LHCN-M2 (cell line): ENCODE data around the gene HSPBAP1. TPM values are rescaled to one million over a fixed set of nuclear protein-coding genes. Genes with fewer than 3 reads are reported as not detected.
A peak's percentile ranks its signal among the peaks of the same experiment; 100 is the strongest.
"Not testable (repeated sequence)": the region's sequence is repeated elsewhere in the genome, so short reads cannot be mapped to it uniquely, and the experiment has no call there.

ENCODE experiments used
- DNase-seq: peaks from one replicate; pipeline ENCODE4 v3.0.0-alpha.2; 2012; ENCODE audit warnings: low read depth
- total RNA-seq: library from RNA; depleted of rRNA; stranded (reverse); fragments of >200 nt; gene quantifications from 2 replicates; pipeline ENCODE4 v1.2.3, GENCODE V29; 2014

The HSPBAP1 gene
- total RNA-seq, 1 experiment from 2014 or later = 7.1 TPM

GRCh38 chr3:122786066-122786465, 7.6 kb downstream of the HSPBAP1 start:
- DNase-seq = peak; percentile 60

DNA sequence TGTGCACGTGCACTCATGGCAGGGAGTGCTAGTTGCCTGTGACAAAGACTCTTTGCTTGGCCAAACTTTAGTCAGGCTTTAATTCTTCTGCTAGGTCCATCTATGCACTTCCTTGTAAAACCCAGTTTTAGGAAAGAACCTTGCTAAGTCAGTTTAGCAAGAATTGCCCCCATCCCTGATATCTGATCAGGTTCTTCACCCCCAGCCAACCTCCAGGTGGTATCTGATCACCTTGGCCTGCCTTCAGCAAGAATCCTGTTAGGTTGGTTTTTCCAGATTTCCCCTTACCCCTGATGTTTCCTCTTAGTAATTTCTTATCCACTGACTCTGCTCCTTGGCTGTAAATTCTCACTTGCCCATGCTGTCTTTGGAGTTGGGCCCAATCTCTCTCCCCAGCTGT, 8.4 kb downstream of the HSPBAP1 start:
- DNase-seq = no peak

DNA sequence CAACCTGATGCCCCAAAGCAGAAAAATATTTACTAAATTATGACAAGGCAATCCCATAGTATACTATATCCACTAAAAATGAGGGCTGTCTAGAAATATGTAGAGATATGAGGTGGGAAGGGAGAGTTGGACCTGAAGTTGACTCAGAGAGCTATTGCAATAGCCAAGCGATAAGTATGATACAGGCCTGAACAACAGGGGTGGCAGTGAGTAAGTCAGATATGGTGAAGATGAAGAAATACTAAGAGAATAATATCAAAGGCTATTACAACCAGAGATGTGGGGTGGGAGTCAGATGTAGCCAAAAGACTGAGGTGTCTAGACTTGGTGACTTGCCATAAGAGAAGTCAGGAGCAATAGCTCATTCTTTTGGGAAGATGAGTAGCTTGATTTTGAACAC, 9.2 kb downstream of the HSPBAP1 start:
- DNase-seq = peak; percentile 29

- DNase-seq = no peak
These were observed 10.8 kb downstream of the HSPBAP1 start for GRCh38 chr3:122782804-122783203.

DNA sequence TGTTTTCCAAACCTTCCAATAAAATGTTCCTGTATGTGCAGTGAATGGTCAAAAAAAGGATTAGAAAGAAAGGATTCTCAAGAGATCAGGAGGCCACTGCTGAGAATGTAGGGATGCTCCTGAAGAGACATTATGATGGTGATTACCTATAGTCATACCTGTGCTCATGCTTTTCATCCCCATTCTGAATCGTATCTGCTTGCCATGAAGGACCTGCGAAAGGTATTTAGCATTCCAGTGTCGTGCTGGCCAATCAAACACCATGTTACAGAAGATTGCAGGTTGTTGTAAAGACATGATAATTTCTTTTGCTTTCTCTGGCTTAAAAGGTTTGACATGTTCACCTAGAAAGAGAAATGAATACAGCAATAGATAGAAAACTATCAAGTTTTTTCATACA, 16.1 kb downstream of the HSPBAP1 start:
- DNase-seq = no peak

DNA sequence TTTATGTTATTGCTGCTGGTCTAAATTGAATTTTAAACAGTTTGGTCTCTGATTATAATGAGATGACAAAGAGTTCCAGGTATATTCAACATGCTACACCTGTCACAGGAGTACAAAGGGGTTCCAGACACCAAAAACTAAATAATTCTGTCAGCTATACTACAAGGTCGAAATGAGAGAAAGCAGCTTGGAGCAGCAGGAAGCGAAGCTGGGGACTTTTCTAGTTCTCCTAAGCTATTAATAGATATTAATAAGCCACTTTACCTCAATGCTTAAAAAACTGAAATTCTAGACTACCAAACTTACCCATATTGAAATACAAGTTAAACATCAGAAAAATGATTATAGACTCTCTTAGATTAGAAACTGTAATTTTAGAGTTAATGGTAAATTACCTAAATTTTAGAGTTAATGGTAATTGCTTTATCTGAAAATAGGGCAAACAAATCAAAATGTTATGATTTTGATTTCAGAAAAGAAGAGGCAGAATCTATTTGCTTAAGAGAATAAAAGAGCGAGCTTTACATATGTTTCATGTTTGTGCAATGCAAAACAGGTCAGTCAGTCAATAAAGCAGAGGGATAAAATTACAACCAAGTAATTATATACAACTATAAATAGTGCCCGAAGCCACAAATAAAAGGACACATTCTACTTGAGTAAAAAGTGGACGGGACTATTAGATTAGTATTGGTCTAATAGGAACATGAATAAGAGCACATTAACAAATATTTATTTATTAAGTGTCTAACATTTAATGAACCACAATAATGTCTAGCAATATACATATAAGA, 16.8 kb downstream of the HSPBAP1 start:
- DNase-seq = no peak

- peak; percentile 64 for DNase-seq
These were observed 19.1 kb downstream of the HSPBAP1 start for GRCh38 chr3:122774564-122774963.

DNA sequence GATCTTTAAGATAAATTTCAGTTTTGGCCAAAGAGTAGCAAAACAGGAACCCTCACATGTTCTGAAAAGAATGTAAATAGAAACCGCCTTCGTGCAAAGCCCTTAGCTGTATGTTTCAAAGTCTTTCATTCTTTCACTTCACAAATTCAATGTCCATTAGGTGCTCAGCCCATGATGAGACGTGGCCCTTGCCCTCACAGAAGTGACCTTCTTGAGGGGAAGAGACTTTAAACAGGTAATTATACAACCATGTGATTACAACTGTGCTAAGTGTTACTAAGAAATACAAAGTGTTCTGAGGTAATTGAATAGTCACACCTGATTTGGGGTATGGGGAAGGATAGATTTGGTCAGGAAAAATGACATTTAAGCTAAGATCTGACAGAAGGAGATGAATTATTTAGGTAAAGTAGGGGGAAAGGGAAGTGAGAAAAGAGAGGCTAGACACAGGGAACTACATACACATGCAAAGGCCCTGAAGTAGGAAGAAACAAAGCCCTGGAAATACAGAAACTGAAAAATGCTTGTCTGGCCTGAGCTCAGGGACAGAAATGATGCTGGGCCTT, 19.6 kb downstream of the HSPBAP1 start:
- DNase-seq = no peak

DNA sequence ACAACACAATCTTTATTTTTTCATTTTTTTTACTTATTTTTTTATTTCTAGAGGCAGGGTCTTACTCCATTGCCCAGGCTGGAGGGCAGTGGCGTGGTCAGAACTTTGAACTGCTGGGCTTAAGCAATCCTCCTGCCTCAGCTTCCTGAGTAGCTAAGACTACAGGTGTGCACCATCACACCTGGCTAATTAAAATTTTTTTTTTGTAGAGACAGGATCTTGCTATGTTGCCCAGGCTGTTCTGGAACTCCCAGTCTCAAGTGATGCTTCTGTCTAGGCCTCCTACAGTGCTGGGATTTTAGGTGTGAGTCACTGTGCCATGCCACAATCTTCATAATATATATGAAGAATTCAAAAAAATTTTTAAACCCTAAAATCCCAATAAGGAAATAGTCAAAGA, 20.8 kb downstream of the HSPBAP1 start:
- DNase-seq = no peak

- DNase-seq = no peak
These were observed 23.0 kb downstream of the HSPBAP1 start for GRCh38 chr3:122770521-122771202.

DNA sequence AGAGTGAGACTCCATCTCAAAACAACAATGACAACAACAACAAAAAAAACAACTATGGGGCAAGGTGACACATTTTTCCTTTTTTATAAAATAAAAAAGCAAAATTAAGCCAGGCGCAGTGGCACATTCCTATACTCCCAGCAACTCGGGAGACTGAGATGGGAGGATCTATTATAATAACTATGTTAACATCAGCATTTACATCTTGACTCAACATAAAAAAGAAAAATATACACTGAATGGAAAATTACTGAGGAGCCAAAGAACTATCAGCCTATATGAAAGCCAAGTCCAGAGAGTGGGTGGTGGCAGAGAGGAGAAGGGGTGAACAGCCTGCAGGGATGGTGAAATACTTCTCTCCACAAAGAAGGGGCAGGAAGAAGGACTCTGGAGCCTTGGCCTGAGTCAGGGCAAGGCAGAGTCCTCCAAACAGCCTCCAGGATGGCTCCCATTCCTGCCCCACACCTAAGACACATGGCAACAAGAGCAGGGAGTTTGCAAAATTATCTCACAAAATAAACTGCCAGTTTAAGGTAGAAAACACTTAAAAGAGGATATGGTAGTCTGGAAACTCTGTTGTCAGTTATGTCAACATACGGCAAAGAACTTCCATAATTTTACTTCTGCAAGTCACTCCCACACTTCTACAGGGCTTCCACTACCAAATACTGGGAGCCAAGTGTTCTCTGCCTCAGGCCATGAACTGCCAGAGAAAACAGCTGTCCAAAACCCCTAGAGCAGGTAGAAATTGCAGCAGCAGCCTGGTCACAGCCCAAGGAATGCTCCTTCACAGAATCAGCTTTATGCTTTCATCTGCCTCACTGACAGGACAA, 25.9 kb downstream of the HSPBAP1 start:
- DNase-seq = no peak

DNA sequence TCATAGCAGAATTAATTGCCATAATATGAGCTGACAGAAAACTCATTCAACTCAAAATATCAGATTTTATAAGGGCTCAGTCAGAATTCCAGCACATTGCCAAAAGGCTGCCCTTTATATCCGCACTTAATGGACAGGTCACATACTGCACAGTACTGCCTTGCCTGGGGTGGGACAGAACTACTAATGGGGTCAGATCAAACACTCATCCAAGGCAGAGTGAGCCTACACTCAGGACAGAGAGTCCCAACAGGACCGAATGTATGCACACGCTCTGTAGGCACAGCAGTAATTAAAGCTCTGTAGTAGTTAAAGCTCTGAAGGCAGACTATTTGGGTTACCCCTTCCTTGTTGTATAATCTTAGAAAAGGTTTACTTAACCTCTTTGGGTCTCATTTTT, 27.2 kb downstream of the HSPBAP1 start:
- DNase-seq = no peak

DNA sequence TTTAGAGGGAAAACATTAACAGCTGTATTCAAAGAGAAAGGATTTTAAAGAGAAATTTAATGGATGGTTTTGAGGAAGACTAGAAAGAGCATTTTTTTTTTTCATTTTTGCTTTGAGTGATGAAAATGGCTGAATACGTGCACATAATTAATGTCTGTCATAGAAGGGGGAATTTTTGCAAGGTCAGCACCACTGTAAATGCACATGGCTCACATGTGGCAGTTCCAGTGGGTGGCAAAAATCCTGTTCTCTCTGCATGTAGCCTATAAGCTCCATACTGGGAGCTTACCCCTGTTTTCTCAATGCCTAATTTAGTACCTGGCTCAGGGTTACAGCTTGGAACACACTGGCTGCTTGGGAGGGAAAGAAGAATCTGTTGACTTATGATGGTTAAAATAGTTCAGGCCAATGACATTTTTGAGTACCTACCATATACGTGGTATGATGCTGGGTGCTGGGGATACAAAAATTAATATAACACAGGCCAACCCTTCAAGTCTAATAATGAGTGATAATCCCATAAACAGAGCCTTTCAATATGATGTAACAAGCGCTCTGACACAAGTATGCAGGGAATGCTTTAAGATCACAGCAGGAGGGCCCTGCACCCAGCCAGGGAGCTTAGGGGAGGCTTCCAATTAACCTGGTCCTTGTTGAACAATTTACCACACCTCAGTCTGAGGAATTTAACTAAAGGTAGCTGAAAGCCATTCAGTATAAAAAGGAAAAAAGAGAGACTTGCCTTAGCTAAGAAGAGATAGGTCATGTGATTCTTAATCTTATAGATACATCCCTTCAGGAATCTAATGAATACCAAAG, 33.0 kb downstream of the HSPBAP1 start:
- no peak for DNase-seq

DNA sequence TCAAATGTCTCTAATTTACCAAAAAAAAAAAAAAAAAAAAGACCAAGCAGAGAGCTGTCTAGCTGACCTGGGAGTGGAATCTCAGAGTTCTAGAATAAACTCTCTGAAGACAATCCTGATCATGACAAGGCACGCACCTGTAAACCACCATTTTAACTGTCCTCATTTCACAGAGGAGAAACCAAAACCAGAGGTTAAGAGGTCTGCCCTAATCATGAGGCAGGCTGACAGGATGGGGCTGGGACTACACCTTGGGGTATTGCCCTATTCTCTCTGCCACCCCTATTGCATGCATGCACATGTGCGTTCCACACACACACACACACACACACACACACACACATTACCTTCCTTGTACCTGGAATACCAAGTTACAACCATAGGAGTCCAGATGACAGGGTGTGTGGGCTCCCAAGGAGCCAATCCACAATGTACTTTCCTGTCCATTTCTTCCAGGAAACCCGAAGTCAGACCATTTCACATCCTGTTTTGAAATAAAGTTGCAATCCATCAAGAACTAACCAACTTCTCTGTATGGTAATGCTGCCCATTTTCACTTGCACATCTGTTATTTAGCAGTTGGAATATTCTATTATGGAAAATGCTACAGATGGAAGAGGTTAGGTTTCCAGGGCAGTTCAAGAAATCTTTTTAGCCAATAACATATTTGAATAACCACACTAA, 34.6 kb downstream of the HSPBAP1 start:
- no peak for DNase-seq

GRCh38 chr3:122755491-122755890, 38.1 kb downstream of the HSPBAP1 start:
- no peak for DNase-seq

DNA sequence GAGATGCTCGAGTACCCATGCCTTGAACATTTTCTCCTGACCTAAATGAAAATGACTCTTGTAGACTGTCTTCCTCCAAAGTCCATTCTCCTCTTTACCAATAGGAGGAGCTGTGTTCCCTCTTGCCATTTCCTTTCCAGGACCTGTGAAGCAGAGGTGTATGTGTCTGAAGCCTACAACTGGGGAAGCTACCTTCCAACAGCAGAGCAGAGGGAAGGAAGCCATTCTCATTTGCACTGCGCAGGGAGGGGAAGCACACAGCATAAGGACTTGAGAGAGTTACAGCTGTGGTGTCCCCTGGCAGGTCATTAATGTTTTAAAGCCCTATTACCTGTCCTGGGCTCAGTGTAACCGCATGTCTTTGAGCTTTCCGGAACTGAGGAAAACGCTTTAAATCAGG, 38.7 kb downstream of the HSPBAP1 start:
- DNase-seq = peak; percentile 44

DNA sequence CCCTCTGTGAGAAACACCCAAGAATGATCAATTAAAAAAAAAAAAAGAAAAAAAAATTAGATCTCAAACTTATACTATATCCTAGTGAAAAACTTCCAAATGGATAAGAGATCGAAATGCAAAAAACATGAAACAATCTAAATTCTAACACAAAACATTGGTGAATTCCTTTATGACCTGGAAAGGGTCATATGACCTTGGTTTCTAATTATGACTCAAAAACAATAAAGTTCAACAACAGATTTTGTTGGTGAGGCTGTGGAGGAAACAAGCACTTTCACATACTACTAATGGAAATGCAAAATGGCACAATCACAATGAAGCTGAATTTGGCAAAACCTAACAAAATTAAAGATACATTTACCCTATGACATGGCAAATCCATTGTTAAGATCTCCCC, 45.3 kb downstream of the HSPBAP1 start:
- no peak for DNase-seq

DNA sequence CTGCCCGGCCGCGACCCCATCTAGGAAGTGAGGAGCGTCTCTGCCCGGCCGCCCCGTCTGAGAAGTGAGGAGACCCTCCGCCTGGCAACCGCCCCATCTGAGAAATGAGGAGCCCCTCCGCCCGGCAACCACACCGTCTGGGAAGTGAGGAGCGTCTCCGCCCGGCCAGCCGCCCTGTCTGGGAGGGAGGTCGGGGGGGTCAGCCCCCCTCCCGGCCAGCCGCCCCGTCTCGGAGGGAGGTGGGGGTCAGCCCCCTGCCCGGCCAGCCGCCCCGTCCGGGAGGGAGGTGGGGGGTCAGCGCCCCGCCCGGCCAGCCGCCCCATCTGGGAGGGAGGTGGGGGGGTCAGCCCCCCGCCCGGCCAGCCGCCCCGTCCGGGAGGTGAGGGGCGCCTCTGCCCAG, 46.3 kb downstream of the HSPBAP1 start:
- not testable (repeated sequence) for DNase-seq

DNA sequence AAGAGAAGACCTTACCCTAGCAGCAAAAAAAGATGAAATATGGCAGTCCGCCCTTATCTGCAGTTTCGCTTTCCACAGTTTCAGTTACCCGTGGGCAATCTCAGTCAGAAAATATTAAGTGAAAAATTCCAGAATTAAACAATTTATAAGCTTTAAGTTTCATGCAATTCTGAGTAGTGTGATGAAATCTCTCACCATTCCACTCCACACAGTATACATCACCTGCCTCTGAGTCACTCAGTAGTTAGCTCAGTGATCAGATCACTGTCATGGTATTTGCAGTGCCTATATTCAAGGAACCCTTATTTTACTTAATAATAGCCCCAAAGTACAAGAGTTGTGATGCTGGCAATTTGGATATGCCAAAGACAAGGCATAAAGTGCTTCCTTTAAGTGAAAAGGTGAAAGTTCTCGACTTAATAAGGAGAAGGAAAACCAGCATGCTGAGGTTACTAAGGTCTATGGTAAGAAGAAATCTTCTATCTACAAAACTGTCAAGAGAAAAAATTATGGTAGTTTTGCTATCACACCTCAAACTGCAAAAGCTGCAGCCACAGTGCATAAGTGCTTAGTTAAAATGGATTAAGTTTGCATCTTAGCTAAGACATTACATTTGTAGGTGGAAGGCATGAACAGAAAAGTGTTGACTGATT, 48.1 kb downstream of the HSPBAP1 start:
- DNase-seq = peak; percentile 39

- no peak for DNase-seq
These were observed 50.0 kb downstream of the HSPBAP1 start for GRCh38 chr3:122743581-122744120.
